D721Med (cell line): Measurements from ENCODE around the gene SBNO1.

Experiments
- DNase-seq: peaks from one replicate; pipeline ENCODE4 v3.0.0; 2011; ENCODE audit warnings: low spot score; ENCODE audit not compliant: insufficient read length
- FAIRE-seq: peaks from 2 replicates; lab custom pipeline; 2011; peaks lifted over from hg19 to GRCh38; lab: Jason Lieb, UNC
- TF ChIP-seq, protein P1 (sequence below): IDR thresholded peaks from 2 replicates; pipeline ENCODE4 v1.5.1; 2012; ENCODE audit warnings: mild to moderate bottlenecking, control low read depth; ENCODE audit not compliant: insufficient read depth; ENCODE audit errors: missing control alignments

The SBNO1 gene

DNA sequence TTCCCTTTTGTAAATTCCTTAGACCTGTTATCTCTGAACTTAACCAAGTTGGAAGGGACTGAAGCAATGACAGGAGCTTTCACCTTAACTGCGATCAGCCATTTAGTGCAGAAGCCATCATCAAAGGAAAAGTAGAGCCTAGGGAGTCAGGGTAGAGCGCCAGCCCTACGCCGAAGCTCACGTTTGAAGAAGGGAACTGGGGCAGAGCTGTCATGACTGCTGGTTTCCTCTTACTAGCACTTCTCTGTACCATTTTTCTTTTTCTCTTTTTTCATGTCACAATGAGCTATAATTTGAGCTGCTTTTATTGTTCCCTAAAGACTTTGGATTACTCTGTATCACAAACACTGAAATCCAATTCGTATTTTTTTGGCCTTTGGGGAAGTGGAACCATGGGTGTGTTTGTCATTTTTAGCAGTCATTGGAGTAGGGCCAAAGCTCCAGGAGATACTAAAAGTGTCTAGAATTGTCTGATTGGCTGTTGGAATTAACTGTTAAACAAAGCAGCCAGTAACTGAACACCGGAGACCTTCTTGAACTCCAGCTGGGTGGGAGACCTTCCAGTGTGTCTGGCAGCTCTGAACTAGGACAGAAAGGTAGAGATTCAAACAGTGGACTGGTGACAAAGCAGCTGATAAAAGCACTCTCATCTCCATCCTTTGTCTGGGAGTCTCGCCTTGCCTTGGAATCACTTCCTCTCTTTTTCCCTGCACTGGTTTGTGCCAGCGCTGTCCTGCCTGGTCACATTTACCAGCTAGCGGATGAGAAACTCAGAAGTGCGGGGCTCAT, 122.3 kb downstream of the SBNO1 start:
- FAIRE-seq (no peak), DNase-seq (no peak)
- TF ChIP-seq, protein P1, sequence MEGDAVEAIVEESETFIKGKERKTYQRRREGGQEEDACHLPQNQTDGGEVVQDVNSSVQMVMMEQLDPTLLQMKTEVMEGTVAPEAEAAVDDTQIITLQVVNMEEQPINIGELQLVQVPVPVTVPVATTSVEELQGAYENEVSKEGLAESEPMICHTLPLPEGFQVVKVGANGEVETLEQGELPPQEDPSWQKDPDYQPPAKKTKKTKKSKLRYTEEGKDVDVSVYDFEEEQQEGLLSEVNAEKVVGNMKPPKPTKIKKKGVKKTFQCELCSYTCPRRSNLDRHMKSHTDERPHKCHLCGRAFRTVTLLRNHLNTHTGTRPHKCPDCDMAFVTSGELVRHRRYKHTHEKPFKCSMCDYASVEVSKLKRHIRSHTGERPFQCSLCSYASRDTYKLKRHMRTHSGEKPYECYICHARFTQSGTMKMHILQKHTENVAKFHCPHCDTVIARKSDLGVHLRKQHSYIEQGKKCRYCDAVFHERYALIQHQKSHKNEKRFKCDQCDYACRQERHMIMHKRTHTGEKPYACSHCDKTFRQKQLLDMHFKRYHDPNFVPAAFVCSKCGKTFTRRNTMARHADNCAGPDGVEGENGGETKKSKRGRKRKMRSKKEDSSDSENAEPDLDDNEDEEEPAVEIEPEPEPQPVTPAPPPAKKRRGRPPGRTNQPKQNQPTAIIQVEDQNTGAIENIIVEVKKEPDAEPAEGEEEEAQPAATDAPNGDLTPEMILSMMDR, result no peak
